Erythroblast (primary cell): ENCODE data around the gene ADAM22.

Experiments
- GATA1 ChIP-seq: IDR thresholded peaks from 2 replicates; pipeline ENCODE4 v1.6.1; 2011; ENCODE audit warnings: low read depth, mild to moderate bottlenecking, control low read depth, low read length, moderate library complexity
- POLR2A ChIP-seq: IDR thresholded peaks from 2 replicates; pipeline ENCODE4 v1.6.1; 2011; ENCODE audit warnings: mild to moderate bottlenecking, low read length

GRCh38 chr7:88218836-88219605 is 285.0 kb downstream of the ADAM22 start:
- peak; percentile 63 for TF ChIP-seq POLR2A
- no peak for TF ChIP-seq GATA1
